Caco-2 (cell line): ENCODE results near the gene NTNG1. TPM values are rescaled to one million over a fixed set of nuclear protein-coding genes. Genes with fewer than 3 reads are reported as not detected.

Experiments
- BruUV-seq: library from RNA; stranded (reverse); fragments of 400-500 nt; replicated peaks from 2 replicates; lab custom pipeline; 2021; lab: Mats Ljungman, UMichigan
- CTCF ChIA-PET: fragments of 300-600 bp; sonication (Branson Sonifier 250); formaldehyde crosslinking; loops from one replicate; lab custom pipeline; 2022; ENCODE audit warnings: antibody characterized with exemption; lab: Charles Lee
- POLR2A ChIA-PET: fragments of 300-600 bp; sonication (Branson Sonifier 250); formaldehyde crosslinking; loops from one replicate; lab custom pipeline; 2022; ENCODE audit warnings: antibody characterized with exemption; lab: Charles Lee
- DNase-seq, 2 experiments: peaks; one replicate each; pipeline versions ENCODE4 v3.0.0 to v3.0.0-alpha.2; 2020 to 2022
- H3K27me3 ChIP-seq: replicated peaks from 2 replicates; pipeline ENCODE4 v1.6.0; 2011; ENCODE audit warnings: low read length; ENCODE audit not compliant: control insufficient read depth, insufficient read depth
- H3K36me3 ChIP-seq: 2 replicates; pipeline ENCODE4 v1.5.1; 2011; ENCODE audit warnings: low read length; ENCODE audit not compliant: control insufficient read depth, insufficient read depth
- H3K4me1 ChIP-seq: fragments of 250-450 bp; sonication (Bioruptor Pico); 2 replicates; pipeline ENCODE4 v1.5.1; 2020; ENCODE audit warnings: mild to moderate bottlenecking
- H3K4me3 ChIP-seq: 2 replicates; pipeline ENCODE4 v1.5.1; 2011; ENCODE audit warnings: low read depth, mild to moderate bottlenecking, control low read depth, low read length
- H3K9me3 ChIP-seq: fragments of 250-450 bp; sonication (Bioruptor Pico); 2 replicates; pipeline ENCODE4 v1.5.1; 2020; ENCODE audit warnings: mild to moderate bottlenecking, moderate library complexity
- H3K27ac Mint-ChIP-seq: one replicate; pipeline ENCODE4 v1.8.0; 2022; ENCODE audit warnings: mixed read lengths; ENCODE audit not compliant: unreplicated experiment
- H3K27me3 Mint-ChIP-seq: one replicate; pipeline ENCODE4 v1.8.0; 2022; ENCODE audit warnings: mixed read lengths; ENCODE audit not compliant: insufficient read depth, unreplicated experiment
- H3K36me3 Mint-ChIP-seq: one replicate; pipeline ENCODE4 v1.8.0; 2022; ENCODE audit warnings: mild to moderate bottlenecking, mixed read lengths; ENCODE audit not compliant: insufficient read depth, unreplicated experiment
- H3K4me1 Mint-ChIP-seq: one replicate; pipeline ENCODE4 v1.8.0; 2022; ENCODE audit warnings: low read depth, mixed read lengths; ENCODE audit not compliant: unreplicated experiment
- H3K4me3 Mint-ChIP-seq: one replicate; pipeline ENCODE4 v1.8.0; 2022; ENCODE audit warnings: mild to moderate bottlenecking, moderate library complexity, mixed read lengths; ENCODE audit not compliant: unreplicated experiment
- H3K9me3 Mint-ChIP-seq: one replicate; pipeline ENCODE4 v1.8.0; 2022; ENCODE audit warnings: mixed read lengths; ENCODE audit not compliant: unreplicated experiment
- intact Hi-C: fragments of 100-400 bp; cut with micrococcal nuclease; formaldehyde crosslinking; loops from one replicate; pipeline ENCODE4 v1.10.0; 2022; ENCODE audit not compliant: unreplicated experiment
- total RNA-seq: library from RNA; stranded (reverse); gene quantifications from 2 replicates; pipeline ENCODE4 v1.2.3, GENCODE V29; 2022
- TF ChIP-seq, protein P1 (sequence below), 2 experiments: fragments of 200-600 bp in 1 of 2; IDR thresholded peaks; 1 replicate in 1 of 2; 2 replicates in 1 of 2; pipeline versions ENCODE4 v1.5.1 to v1.8.0; 2011 to 2022; ENCODE audit warnings: antibody characterized with exemption in 1 of 2, control low read depth in 1 of 2, inconsistent platforms in 1 of 2, low read depth in 1 of 2, low read length in 1 of 2, mild to moderate bottlenecking in 1 of 2, moderate library complexity in 1 of 2; ENCODE audit not compliant: insufficient read depth in 1 of 2, severe bottlenecking in 1 of 2, unreplicated experiment in 1 of 2

Gene NTNG1
- total RNA-seq, 1 experiment from 2014 or later = not detected

DNA sequence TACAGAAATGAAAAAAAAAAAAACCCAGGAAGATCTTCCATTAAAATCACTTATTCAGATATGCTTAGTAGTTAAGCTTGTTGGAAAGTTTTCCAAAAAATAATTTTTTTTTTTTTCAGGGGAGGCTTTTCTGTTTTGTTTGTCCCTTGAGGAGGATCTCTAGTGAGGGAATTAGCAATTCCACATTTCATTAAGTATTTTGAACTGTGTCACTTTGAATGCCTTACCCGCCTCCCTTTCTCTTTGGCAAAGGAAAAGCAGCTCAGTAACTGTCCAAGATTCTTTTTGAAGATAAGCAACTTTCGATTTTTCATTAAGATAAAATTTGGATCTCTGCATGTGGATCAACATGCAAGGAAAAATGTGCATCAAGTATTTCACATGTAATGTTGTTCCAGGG is 1.8 kb downstream of the NTNG1 start:
- Histone ChIP-seq H3K36me3 (no peaks in the 10 kb centered on the region), H3K27me3 (no peaks in the 10 kb centered on the region), H3K9me3 (no peaks in the 10 kb centered on the region), H3K4me3 (no peak overlapping the region), H3K4me1 (no peaks in the 10 kb centered on the region)
- CTCF ChIA-PET = interaction anchor here (0.7 kb wide), 1 partner anchor 40 kb away, joined by 3 read pairs; no protein-coding TSS in a partner anchor
- no peak overlapping the region for H3K27ac Mint-ChIP-seq
- peaks cover 5% of the 10 kb centered on the region for H3K27me3 Mint-ChIP-seq
- TF ChIP-seq, protein P1, sequence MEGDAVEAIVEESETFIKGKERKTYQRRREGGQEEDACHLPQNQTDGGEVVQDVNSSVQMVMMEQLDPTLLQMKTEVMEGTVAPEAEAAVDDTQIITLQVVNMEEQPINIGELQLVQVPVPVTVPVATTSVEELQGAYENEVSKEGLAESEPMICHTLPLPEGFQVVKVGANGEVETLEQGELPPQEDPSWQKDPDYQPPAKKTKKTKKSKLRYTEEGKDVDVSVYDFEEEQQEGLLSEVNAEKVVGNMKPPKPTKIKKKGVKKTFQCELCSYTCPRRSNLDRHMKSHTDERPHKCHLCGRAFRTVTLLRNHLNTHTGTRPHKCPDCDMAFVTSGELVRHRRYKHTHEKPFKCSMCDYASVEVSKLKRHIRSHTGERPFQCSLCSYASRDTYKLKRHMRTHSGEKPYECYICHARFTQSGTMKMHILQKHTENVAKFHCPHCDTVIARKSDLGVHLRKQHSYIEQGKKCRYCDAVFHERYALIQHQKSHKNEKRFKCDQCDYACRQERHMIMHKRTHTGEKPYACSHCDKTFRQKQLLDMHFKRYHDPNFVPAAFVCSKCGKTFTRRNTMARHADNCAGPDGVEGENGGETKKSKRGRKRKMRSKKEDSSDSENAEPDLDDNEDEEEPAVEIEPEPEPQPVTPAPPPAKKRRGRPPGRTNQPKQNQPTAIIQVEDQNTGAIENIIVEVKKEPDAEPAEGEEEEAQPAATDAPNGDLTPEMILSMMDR (IDR thresholded peaks at IDR 0.05; ENCODE audit: insufficient read depth in 1 of 2, low read depth in 1 of 2, low read length in 1 of 2, severe bottlenecking in 1 of 2, unreplicated experiment in 1 of 2) = no peak
- BruUV-seq = no TSS peak
- POLR2A ChIA-PET = no interaction called here
- intact Hi-C loops = no loop called here
- no peak overlapping the region for H3K4me3 Mint-ChIP-seq
- H3K4me1 Mint-ChIP-seq = no peaks in the 10 kb centered on the region
- H3K9me3 Mint-ChIP-seq = no peaks in the 10 kb centered on the region
- no peak for DNase-seq
- no peaks in the 10 kb centered on the region for H3K36me3 Mint-ChIP-seq

DNA sequence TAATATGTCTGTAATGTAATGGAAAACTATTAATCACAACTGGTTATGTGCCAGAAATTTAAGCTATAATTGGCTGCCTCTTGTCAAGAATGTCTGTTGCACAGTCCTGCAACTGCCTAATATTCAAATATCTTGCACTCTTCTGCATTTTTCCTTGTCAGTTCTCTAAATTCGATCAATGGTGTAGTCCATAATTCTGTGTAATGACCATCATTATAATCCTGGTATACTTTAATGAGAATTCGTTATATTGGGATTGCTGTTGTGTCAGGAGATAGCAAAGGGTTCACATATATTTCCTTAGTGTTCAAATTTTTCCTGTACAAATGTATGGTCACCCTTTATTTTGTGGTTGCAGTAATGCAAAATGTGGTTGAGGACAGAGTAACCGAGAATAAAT is 4.8 kb downstream of the NTNG1 start:
- no TSS peak for BruUV-seq
- intact Hi-C loops = no loop called here
- no peak overlapping the region for H3K4me3 Mint-ChIP-seq
- H3K27me3 Mint-ChIP-seq = peaks cover 3% of the 10 kb centered on the region
- Histone ChIP-seq H3K27me3 (no peaks in the 10 kb centered on the region), H3K9me3 (no peaks in the 10 kb centered on the region), H3K4me3 (no peak overlapping the region), H3K36me3 (no peaks in the 10 kb centered on the region), H3K4me1 (no peaks in the 10 kb centered on the region)
- H3K9me3 Mint-ChIP-seq = no peaks in the 10 kb centered on the region
- H3K36me3 Mint-ChIP-seq = no peaks in the 10 kb centered on the region
- H3K4me1 Mint-ChIP-seq = no peaks in the 10 kb centered on the region
- CTCF ChIA-PET = no interaction called here
- no peak for DNase-seq
- no peak overlapping the region for H3K27ac Mint-ChIP-seq
- TF ChIP-seq, protein P1 (IDR thresholded peaks at IDR 0.05; ENCODE audit: insufficient read depth in 1 of 2, low read depth in 1 of 2, low read length in 1 of 2, severe bottlenecking in 1 of 2, unreplicated experiment in 1 of 2) = no peak
- POLR2A ChIA-PET = no interaction called here

DNA sequence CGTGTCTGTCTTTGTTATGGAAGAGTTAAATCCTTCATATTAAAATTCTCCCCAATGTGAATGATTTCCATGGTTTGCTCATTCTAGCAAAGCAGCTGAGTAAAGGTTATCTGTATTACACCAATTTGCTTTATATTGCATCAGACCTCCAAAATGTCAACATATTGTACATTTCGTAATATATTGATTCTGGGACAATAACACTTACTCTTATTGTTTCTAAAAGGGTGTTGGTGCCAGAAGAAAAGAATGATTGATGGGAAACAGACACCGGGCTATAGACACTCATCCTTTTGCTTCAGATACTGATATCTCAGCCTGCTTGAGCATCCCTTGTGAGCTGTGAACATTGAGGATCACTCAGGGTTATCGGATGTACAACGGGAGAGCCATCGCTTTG is 7.0 kb downstream of the NTNG1 start:
- ChIA-PET POLR2A (no interaction called here), CTCF (no interaction called here)
- no peak overlapping the region for H3K4me3 ChIP-seq
- H3K36me3 Mint-ChIP-seq = no peaks in the 10 kb centered on the region
- no peaks in the 10 kb centered on the region for H3K27me3 ChIP-seq
- intact Hi-C loops = no loop called here
- no peaks in the 10 kb centered on the region for H3K4me1 Mint-ChIP-seq
- H3K4me3 Mint-ChIP-seq = no peak overlapping the region
- no peak for DNase-seq
- H3K9me3 ChIP-seq = no peaks in the 10 kb centered on the region
- H3K9me3 Mint-ChIP-seq = no peaks in the 10 kb centered on the region
- H3K27ac Mint-ChIP-seq = no peak overlapping the region
- no peaks in the 10 kb centered on the region for H3K4me1 ChIP-seq
- H3K36me3 ChIP-seq = no peaks in the 10 kb centered on the region
- TF ChIP-seq, protein P1 (IDR thresholded peaks at IDR 0.05; ENCODE audit: insufficient read depth in 1 of 2, low read depth in 1 of 2, low read length in 1 of 2, severe bottlenecking in 1 of 2, unreplicated experiment in 1 of 2) = no peak
- peaks cover 3% of the 10 kb centered on the region for H3K27me3 Mint-ChIP-seq
- BruUV-seq = no TSS peak
